ENCODE measurements around the gene ST14. TPM values are rescaled to one million over a fixed set of nuclear protein-coding genes. Genes with fewer than 3 reads are reported as not detected.

Gene ST14
- total RNA-seq, 1 experiment from 2014 or later: 0.30 TPM

DNA sequence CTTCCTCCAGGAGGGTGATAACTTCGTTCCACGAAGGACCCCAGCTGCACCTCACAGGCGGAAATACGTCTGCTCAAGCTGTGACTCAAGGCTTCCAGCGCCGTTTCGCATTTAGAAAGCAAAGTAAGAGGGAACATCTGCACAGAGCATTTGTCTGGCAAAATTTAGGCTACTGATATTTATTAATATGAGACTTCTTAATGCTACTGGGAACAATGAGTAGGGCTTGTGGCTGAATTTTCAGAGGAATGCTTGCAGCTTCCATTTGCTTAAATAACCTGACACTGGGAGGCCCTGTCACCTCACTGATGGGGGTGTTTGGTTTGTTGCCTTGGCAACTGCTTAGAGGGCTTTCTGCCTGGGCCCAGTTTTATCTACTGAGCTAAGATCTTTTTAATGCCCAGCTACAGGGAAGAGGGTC lies 14.7 kb upstream of the ST14 start:
- CTCF ChIA-PET: interaction anchor here (0.7 kb wide), 1 partner anchor 12 kb away, joined by 3 read pairs; no protein-coding TSS in a partner anchor
- BruUV-seq (replicated peaks): no TSS peak
- H3K27ac ChIP-seq (ENCODE audit: low read depth, low read length, poor library complexity, severe bottlenecking): no peak overlapping the region
- no peaks in the 10 kb centered on the region for H3K4me1 ChIP-seq (ENCODE audit: insufficient read depth, low read length, poor library complexity, severe bottlenecking)
- no peaks in the 10 kb centered on the region for H3K9me3 ChIP-seq (ENCODE audit: low read depth, low read length, poor library complexity, severe bottlenecking)
- intact Hi-C loops (cut with micrococcal nuclease; ENCODE audit: unreplicated experiment): no loop called here
- no peaks in the 10 kb centered on the region for H3K27me3 ChIP-seq (replicated peaks; ENCODE audit: insufficient read depth, low read depth, low read length, poor library complexity)
- H3K4me3 ChIP-seq (ENCODE audit: low read depth, low read length, poor library complexity, severe bottlenecking): no peak overlapping the region
- POLR2A ChIA-PET (ENCODE audit: low non-redundant PET): no interaction called here
- DNase-seq (ENCODE audit: low spot score): no peak
- H3K36me3 ChIP-seq (ENCODE audit: insufficient read depth, low read length, poor library complexity, severe bottlenecking): peaks cover 22% of the 10 kb centered on the region
- no peak for TF ChIP-seq CTCF (conservative IDR thresholded peaks at IDR 0.05; ENCODE audit: low read depth, low read length)
- TF ChIP-seq EZH2 (IDR thresholded peaks at IDR 0.05; ENCODE audit: borderline replicate concordance, low read depth, low read length, poor library complexity, severe bottlenecking): no peak

DNA sequence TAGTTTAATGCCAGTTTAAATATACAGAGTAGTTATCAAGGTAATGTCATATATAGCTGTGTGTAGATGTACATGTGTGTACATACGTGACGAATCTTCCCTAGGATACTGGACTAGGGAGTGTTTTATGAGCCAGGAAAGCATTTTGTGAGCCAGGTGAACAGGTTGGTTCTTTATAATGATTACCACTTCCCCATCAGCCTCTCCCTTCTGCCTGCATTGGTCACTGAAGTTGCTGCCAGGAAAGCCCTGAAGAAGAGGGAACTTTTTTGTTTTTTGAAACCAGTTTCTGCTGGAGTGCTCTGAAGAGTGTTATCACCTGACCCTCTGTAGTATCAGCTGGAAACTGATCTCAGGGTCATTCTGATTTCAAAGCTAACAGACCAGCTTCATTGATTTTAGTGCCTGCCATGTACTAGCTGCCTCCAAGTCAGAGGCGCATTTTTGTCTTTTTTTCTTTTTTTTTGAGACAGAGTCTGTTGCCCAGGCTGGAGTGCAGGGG lies 14.2 kb upstream of the ST14 start:
- no peaks in the 10 kb centered on the region for H3K9me3 ChIP-seq (ENCODE audit: low read depth, low read length, poor library complexity, severe bottlenecking)
- no peak for TF ChIP-seq CTCF (conservative IDR thresholded peaks at IDR 0.05; ENCODE audit: low read depth, low read length)
- TF ChIP-seq EZH2 (IDR thresholded peaks at IDR 0.05; ENCODE audit: borderline replicate concordance, low read depth, low read length, poor library complexity, severe bottlenecking): no peak
- no peak for DNase-seq (ENCODE audit: low spot score)
- ChIA-PET POLR2A (ENCODE audit: low non-redundant PET) (no interaction called here), CTCF (interaction anchor here (0.7 kb wide), 1 partner anchor 13 kb away, joined by 3 read pairs; no protein-coding TSS in a partner anchor)
- BruUV-seq (replicated peaks): no TSS peak
- H3K27ac ChIP-seq (ENCODE audit: low read depth, low read length, poor library complexity, severe bottlenecking): no peak overlapping the region
- peaks cover 22% of the 10 kb centered on the region for H3K36me3 ChIP-seq (ENCODE audit: insufficient read depth, low read length, poor library complexity, severe bottlenecking)
- intact Hi-C loops (cut with micrococcal nuclease; ENCODE audit: unreplicated experiment): no loop called here
- no peak overlapping the region for H3K4me3 ChIP-seq (ENCODE audit: low read depth, low read length, poor library complexity, severe bottlenecking)
- no peaks in the 10 kb centered on the region for H3K4me1 ChIP-seq (ENCODE audit: insufficient read depth, low read length, poor library complexity, severe bottlenecking)
- no peaks in the 10 kb centered on the region for H3K27me3 ChIP-seq (replicated peaks; ENCODE audit: insufficient read depth, low read depth, low read length, poor library complexity)

DNA sequence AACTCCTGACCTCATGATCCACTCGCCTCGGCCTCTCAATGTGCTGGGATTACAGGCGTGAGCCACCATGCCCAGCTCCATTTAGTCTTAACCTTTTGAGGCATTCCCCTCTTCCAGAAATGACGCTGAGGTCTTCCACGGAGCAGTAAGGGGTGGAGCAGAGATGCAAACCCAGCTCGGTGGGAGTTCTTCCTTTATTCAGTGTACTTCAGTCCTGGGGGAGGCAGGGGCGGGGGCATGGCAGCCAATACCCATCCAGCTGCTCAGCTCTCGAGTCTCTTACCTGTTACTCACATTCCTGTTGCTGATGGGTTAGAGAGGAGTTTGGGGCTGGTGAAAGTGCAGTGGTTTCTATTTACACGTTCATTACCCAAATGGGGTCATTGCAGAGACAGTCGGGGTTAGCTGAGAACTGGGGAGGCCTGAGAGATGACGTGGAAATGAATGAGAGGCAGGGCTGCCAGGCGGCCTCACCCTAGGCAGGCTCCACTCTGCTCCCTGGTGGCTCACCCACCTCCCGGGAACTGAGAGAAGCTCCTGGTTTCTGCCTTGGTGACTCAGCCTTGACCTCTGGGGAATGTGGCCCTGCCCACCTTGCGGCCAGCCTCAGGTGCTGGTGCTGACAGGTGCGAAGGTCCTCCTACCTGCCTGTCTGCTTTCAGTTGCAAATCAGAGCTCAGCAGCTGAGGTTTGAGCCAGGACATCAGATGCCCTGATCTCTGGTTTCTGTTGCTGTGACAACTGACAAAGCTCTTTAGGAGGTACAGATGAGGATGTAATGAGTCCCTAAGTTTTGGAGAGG lies 13.4 kb upstream of the ST14 start:
- Histone ChIP-seq H3K36me3 (ENCODE audit: insufficient read depth, low read length, poor library complexity, severe bottlenecking) (peaks cover 22% of the 10 kb centered on the region), H3K4me1 (ENCODE audit: insufficient read depth, low read length, poor library complexity, severe bottlenecking) (no peaks in the 10 kb centered on the region), H3K27me3 (replicated peaks; ENCODE audit: insufficient read depth, low read depth, low read length, poor library complexity) (no peaks in the 10 kb centered on the region), H3K9me3 (ENCODE audit: low read depth, low read length, poor library complexity, severe bottlenecking) (no peaks in the 10 kb centered on the region), H3K4me3 (ENCODE audit: low read depth, low read length, poor library complexity, severe bottlenecking) (no peak overlapping the region), H3K27ac (ENCODE audit: low read depth, low read length, poor library complexity, severe bottlenecking) (no peak overlapping the region)
- intact Hi-C loops (cut with micrococcal nuclease; ENCODE audit: unreplicated experiment): no loop called here
- BruUV-seq (replicated peaks): no TSS peak
- CTCF ChIA-PET: no interaction called here
- POLR2A ChIA-PET (ENCODE audit: low non-redundant PET): no interaction called here
- TF ChIP-seq CTCF (conservative IDR thresholded peaks at IDR 0.05; ENCODE audit: low read depth, low read length) (0 out of 2 replicates have a peak, but pooled peaks have one; percentile 22), EZH2 (IDR thresholded peaks at IDR 0.05; ENCODE audit: borderline replicate concordance, low read depth, low read length, poor library complexity, severe bottlenecking) (no peak)
- no peak for DNase-seq (ENCODE audit: low spot score)
